ENCODE measurements around the gene EWSR1. TPM values are rescaled to one million over a fixed set of nuclear protein-coding genes. Genes with fewer than 3 reads are reported as not detected.
A peak's percentile ranks its signal among the peaks of the same experiment; 100 is the strongest.

Gene EWSR1
- total and polyA plus RNA-seq, 7 donors: 78.5 to 230 (median 152) TPM

- no peaks in the 10 kb centered on the region for H3K27me3 ChIP-seq (ENCODE audit: insufficient read depth in 3 of 3, low read length in 2 of 3)
- H3K9me3 ChIP-seq: no peaks in the 10 kb centered on the region
- 81 to 97% (median 83%) methylated on average over 10 of the region's 10 CpGs for WGBS, 3 donors
- H3K36me3 ChIP-seq (ENCODE audit: insufficient read depth in 1 of 2, low read depth in 1 of 2): peaks cover 2 to 39% of the 10 kb centered on the region in 2 donors
- no peak for DNase-seq
- ATAC-seq: no peak
- H3K4me3 ChIP-seq: no peak overlapping the region
- H3K27ac ChIP-seq: no peak overlapping the region
- H3K4me1 ChIP-seq: peaks cover 35% of the 10 kb centered on the region
- intact Hi-C loops (cut with DNase I): no loop called here
- no peak for TF ChIP-seq CTCF (IDR thresholded peaks at IDR 0.05)
Measured at GRCh38 chr22:29326481-29326880, 58.4 kb downstream of the EWSR1 start.

DNA sequence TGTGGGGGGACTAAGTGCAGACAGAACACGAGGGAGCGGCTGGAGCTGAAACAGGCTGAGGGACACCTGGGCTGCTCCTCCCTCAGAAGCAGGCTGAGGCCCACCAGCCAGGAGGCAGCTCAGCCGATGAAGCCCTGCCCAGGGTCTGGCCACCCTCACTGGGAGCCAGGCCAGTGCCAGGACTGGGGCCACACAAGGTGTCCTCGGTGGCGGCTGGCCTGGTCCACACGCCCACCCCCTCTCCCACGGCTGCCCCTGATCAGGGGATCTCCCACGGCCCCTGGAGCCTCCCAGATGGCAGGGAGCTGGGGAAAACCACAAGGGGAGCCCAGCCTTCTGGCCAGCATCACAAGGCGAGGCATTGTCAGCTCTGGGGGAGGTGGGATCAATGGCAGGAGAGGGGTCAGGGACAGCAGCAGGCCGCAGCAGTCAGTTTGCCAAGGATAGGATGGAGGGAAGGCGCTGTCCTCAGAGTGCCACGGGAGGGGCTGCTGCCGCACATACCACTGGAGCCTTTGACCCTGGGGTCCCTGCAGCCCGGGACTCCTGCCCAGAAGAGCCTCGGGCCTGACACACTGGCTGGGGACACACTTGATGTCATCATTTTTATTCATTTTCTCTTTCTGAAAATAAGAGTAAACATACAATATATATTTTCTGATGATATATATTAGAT, 59.2 kb downstream of the EWSR1 start:
- H3K4me3 ChIP-seq: no peak overlapping the region
- H3K27me3 ChIP-seq (ENCODE audit: insufficient read depth in 3 of 3, low read length in 2 of 3): no peaks in the 10 kb centered on the region
- no peaks in the 10 kb centered on the region for H3K9me3 ChIP-seq
- no peak for TF ChIP-seq CTCF (IDR thresholded peaks at IDR 0.05)
- peaks cover 2 to 46% of the 10 kb centered on the region in 2 donors for H3K36me3 ChIP-seq (ENCODE audit: insufficient read depth in 1 of 2, low read depth in 1 of 2)
- ATAC-seq (no peak), DNase-seq (no peak)
- WGBS, 3 donors: 78 to 85% (median 85%) methylated on average over 14 to 15 of the region's 15 CpGs
- intact Hi-C loops (cut with DNase I): no loop called here
- H3K4me1 ChIP-seq: peaks cover 37% of the 10 kb centered on the region
- no peak overlapping the region for H3K27ac ChIP-seq

DNA sequence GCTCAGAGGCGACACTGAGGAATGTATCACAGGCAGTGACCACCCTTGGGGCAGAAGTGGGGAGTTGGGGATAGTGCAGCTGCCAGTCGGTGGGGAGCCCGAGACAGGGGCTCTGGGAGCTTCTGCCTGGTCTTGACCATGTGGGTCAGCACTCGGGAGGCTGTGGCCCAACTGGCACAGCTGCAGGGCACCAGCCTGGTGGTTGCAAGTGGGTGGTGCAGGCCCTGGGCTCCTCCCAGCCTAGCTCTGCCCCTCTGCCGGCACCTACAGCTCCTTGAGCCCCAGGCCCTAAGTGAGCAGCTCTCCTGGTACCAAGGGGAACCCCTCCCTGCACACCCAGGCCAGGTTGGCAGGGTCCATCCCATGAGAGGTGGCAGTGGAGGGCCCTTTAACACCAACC, 60.0 kb downstream of the EWSR1 start:
- no peak for TF ChIP-seq CTCF (IDR thresholded peaks at IDR 0.05)
- Histone ChIP-seq H3K27ac (peak overlapping the region; percentile 79), H3K36me3 (ENCODE audit: insufficient read depth in 1 of 2, low read depth in 1 of 2) (peaks cover 2 to 52% of the 10 kb centered on the region in 2 donors)

GRCh38 chr22:29328566-29329500, 60.8 kb downstream of the EWSR1 start:
- peak; percentile 74 to 92 for DNase-seq
- H3K27me3 ChIP-seq (ENCODE audit: insufficient read depth in 3 of 3, low read length in 2 of 3): no peaks in the 10 kb centered on the region
- H3K36me3 ChIP-seq (ENCODE audit: insufficient read depth in 1 of 2, low read depth in 1 of 2): peaks cover 2 to 58% of the 10 kb centered on the region in 2 donors
- 30 to 42% (median 42%) methylated on average over 31 to 34 of the region's 34 CpGs for WGBS, 3 donors
- peaks cover 37% of the 10 kb centered on the region for H3K4me1 ChIP-seq
- ATAC-seq: peak; percentile 90 to 94 (median 92)
- intact Hi-C loops (cut with DNase I): no loop called here
- TF ChIP-seq CTCF (IDR thresholded peaks at IDR 0.05): no peak
- H3K27ac ChIP-seq: peak overlapping the region; percentile 79
- peak overlapping the region; percentile 15 for H3K4me3 ChIP-seq
- no peaks in the 10 kb centered on the region for H3K9me3 ChIP-seq

More for the DNA sequence above, 60.0 kb downstream of the EWSR1 start:
- Histone ChIP-seq H3K9me3 (no peaks in the 10 kb centered on the region), H3K4me3 (no peak overlapping the region), H3K4me1 (peaks cover 37% of the 10 kb centered on the region), H3K27me3 (ENCODE audit: insufficient read depth in 3 of 3, low read length in 2 of 3) (no peaks in the 10 kb centered on the region)
- intact Hi-C loops (cut with DNase I): no loop called here
- peak in 1 of 4 donors; percentile 6 for ATAC-seq
- DNase-seq: no peak
- 69 to 82% (median 71%) methylated on average over 5 of the region's 5 CpGs for WGBS, 3 donors

Measured in psoas muscle (tissue), 8 donors.